WERI-Rb-1 (cell line): Measurements from ENCODE around the gene INTS1.

Experiments used
- DNase-seq: peaks from one replicate; pipeline ENCODE4 v3.0.0-alpha.2; 2020
- H3K27ac ChIP-seq: fragments of 250-450 bp; sonication (Bioruptor Pico); 2 replicates; pipeline ENCODE4 v1.5.1; 2020; ENCODE audit warnings: mild to moderate bottlenecking, moderate library complexity
- H3K27me3 ChIP-seq: fragments of 250-450 bp; sonication (Bioruptor Pico); 2 replicates; pipeline ENCODE4 v1.5.1; 2021; ENCODE audit warnings: mild to moderate bottlenecking, low read depth, moderate library complexity; ENCODE audit not compliant: insufficient read depth, severe bottlenecking
- H3K36me3 ChIP-seq: fragments of 250-450 bp; sonication (Bioruptor Pico); 2 replicates; pipeline ENCODE4 v1.5.1; 2020; ENCODE audit warnings: mild to moderate bottlenecking, moderate library complexity
- H3K4me3 ChIP-seq: 2 replicates; pipeline ENCODE4 v1.5.1; 2011; ENCODE audit warnings: low read depth, mild to moderate bottlenecking, control low read depth, low read length
- H3K9me3 ChIP-seq: fragments of 250-450 bp; sonication (Bioruptor Pico); 2 replicates; pipeline ENCODE4 v1.5.1; 2021; ENCODE audit warnings: mild to moderate bottlenecking, moderate library complexity; ENCODE audit not compliant: severe bottlenecking
- TF ChIP-seq, protein P1 (sequence below): IDR thresholded peaks from 2 replicates; pipeline ENCODE4 v1.5.1; 2011; ENCODE audit warnings: low read depth, mild to moderate bottlenecking, control low read depth, inconsistent platforms, low read length

INTS1 gene

DNA sequence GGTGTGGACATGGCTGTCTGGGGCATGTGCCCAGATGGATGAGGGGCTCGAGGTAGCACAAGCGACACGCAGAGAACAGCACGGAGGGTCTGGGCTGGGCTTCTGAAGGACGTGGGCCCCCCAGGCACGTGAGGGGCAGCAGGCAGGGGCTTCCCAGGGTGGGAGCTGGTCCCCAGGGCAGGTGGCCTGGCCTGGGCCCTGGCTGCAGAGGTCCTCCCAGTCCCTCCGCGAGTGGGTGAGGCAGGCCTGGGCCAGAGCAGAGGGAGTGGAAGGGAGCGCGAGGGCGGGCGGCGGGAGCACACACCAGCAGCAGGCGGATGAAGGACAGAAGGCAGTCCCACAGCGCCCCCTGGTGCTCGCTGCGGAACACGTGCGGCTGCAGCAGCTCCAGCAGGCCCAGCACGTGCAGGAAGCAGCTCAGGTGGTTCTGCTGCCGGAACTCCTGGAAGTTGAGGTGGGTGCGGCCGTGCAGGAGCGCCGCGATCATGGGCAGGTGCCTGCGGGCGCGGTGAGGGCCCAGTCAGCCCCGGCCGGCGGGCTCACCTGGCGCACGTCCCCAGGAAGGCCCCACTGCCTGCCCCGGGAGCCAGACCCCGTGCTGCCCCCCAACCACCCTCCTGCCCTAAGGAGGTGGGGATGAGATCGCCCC is 30.2 kb downstream of the INTS1 start:
- DNase-seq, result peak; percentile 89
- Histone ChIP-seq H3K36me3 (peaks cover 86% of the 10 kb centered on the region), H3K9me3 (no peaks in the 10 kb centered on the region), H3K27ac (peak overlapping the region; percentile 64), H3K27me3 (no peaks in the 10 kb centered on the region), H3K4me3 (no peak overlapping the region)
- TF ChIP-seq, protein P1, sequence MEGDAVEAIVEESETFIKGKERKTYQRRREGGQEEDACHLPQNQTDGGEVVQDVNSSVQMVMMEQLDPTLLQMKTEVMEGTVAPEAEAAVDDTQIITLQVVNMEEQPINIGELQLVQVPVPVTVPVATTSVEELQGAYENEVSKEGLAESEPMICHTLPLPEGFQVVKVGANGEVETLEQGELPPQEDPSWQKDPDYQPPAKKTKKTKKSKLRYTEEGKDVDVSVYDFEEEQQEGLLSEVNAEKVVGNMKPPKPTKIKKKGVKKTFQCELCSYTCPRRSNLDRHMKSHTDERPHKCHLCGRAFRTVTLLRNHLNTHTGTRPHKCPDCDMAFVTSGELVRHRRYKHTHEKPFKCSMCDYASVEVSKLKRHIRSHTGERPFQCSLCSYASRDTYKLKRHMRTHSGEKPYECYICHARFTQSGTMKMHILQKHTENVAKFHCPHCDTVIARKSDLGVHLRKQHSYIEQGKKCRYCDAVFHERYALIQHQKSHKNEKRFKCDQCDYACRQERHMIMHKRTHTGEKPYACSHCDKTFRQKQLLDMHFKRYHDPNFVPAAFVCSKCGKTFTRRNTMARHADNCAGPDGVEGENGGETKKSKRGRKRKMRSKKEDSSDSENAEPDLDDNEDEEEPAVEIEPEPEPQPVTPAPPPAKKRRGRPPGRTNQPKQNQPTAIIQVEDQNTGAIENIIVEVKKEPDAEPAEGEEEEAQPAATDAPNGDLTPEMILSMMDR, result peak; percentile 99

DNA sequence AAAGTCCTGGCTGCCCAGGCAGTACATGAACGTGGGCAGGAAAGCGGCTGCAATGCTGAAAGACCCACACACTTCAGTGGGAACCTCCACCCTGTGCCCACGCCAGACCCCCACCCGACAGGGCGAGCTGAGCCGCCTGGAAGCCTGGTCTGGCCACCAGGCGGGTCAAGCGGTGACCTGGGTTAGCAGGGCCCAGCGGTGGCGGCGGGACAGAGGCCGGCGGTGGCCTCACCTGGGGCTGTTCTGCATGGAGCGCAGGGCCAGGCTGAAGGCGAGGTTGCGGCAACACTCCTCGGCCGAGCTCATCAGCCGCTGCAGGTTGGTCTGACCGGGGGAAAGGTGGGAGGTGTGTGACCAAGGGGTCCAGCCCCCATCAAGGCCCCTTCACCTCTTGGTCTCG is 33.3 kb downstream of the INTS1 start:
- DNase-seq, result no peak
- peaks cover 57% of the 10 kb centered on the region for H3K36me3 ChIP-seq
- TF ChIP-seq, protein P1, result no peak
- no peaks in the 10 kb centered on the region for H3K27me3 ChIP-seq
- H3K27ac ChIP-seq, result no peak overlapping the region
- no peak overlapping the region for H3K4me3 ChIP-seq
- H3K9me3 ChIP-seq, result no peaks in the 10 kb centered on the region

DNA sequence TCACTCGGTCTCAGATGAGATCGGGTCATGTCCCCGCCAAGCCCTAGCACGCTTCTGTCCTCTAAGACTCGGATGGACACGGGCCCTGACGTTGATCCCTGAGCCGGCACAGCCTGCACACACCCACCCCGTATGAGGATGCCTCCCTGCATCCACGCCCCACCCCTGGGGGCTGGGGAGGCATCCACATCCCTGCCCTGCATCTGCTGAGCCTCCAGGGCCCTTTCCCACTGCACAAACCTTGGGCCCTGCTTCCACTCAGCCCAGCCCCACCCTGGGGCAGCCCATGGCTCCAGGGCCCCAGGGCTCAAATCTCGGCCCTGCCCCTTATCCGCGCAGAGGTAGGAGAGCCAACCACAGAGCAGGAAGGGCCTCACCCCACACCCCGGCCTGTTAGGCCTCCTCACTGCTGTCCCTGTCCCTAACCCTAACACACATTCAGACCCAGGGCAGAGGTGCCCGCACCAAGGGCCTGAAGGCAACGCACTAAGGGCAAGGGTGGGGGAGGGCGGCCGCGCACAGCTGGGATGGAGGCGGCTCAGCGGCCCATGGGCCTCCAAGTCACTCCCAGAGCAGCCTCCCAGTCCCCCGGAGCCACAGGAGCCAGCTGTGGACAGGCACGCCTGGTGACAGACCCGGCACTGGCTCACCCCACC is 35.4 kb downstream of the INTS1 start:
- TF ChIP-seq, protein P1, result no peak
- Histone ChIP-seq H3K27me3 (no peaks in the 10 kb centered on the region), H3K27ac (no peak overlapping the region), H3K4me3 (no peak overlapping the region), H3K36me3 (peaks cover 38% of the 10 kb centered on the region), H3K9me3 (no peaks in the 10 kb centered on the region)
- DNase-seq, result no peak

DNA sequence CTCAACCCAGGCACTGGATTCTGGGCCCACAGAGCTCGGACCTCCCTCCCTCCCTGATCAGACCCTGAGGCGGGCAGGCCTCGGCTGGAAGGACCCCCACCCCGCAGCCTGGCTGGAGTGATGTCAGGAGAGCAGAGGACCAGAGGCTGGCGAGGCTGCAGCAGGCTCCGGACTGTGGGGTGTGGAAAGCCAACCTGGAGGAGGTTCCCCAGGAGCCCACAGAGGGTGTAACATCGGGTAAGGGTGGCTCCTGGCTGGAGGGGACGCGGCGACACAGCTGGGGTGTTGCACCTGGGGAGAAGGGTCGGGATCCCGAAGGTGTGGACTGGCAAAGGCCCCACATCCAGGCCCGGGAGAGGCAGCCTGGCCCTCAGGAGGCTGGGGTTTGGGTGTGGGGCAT is 36.0 kb downstream of the INTS1 start:
- Histone ChIP-seq H3K27me3 (no peaks in the 10 kb centered on the region), H3K4me3 (no peak overlapping the region), H3K27ac (no peak overlapping the region), H3K9me3 (no peaks in the 10 kb centered on the region), H3K36me3 (peaks cover 32% of the 10 kb centered on the region)
- no peak for DNase-seq
- TF ChIP-seq, protein P1, result no peak

DNA sequence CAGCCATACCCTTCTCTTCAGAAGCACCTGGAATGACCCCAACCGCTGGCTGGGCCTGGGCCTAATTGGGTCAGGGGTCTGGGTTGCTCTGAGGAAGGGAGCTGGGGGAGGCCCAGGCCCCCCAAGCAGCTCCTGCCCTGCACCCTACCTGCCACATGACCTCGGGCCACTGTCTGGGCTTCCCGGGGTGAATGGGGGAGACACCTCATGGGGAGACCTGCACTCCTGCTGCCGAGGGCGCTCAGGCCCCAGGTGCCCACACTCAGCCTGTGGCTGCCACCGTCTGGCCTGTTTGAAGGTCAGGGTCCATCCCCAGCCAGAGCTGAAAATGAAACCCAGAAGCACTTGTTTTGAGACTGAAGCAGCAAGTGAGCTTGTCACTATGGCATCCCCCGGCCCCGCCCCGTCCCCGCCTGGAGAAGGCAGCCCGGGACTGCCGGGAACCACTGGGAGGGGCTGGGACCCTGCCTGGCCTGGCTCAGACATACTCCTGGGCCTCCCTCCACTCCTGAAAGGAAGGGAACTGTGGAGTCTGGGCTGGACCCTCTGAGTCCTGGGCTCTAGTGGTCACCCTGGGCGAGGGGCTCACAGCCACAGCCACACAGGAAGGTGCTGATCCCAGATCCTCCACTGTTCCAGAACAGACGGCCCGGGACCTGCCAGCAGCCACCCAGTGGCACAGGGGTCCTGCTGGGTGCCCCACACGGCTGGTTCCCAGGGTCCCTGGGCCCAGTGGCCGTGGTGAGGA is 37.5 kb downstream of the INTS1 start:
- TF ChIP-seq, protein P1, result no peak
- Histone ChIP-seq H3K27me3 (no peaks in the 10 kb centered on the region), H3K27ac (no peak overlapping the region), H3K36me3 (peaks cover 19% of the 10 kb centered on the region), H3K4me3 (no peak overlapping the region), H3K9me3 (no peaks in the 10 kb centered on the region)
- peak; percentile 65 for DNase-seq
